ENCODE results near the gene TSPAN5.

TSPAN5 gene

DNA sequence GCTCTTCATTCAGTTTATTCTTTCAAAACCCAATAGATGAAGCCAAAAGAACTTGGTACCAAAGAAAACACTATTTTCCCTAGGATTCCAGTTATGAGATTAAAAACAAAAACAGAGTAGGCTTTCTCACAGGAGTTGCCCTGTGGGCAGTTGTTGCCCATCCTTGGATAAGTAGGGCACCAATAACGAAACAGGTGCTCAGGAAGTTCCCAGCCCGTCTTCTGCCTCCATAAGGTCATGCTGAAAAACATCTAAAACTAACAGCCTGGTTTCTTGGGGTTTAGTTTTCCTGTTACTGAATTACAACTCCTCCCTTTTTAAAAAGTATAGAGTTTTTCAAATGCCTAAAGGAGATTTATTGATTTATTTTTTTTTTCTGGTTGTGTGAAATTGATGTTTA is 14.7 kb downstream of the TSPAN5 start:
- no peak for DNase-seq (ENCODE audit: low read depth)

GRCh38 chr4:98642991-98643426 is 15.4 kb downstream of the TSPAN5 start:
- no peak for DNase-seq (ENCODE audit: low read depth)

DNA sequence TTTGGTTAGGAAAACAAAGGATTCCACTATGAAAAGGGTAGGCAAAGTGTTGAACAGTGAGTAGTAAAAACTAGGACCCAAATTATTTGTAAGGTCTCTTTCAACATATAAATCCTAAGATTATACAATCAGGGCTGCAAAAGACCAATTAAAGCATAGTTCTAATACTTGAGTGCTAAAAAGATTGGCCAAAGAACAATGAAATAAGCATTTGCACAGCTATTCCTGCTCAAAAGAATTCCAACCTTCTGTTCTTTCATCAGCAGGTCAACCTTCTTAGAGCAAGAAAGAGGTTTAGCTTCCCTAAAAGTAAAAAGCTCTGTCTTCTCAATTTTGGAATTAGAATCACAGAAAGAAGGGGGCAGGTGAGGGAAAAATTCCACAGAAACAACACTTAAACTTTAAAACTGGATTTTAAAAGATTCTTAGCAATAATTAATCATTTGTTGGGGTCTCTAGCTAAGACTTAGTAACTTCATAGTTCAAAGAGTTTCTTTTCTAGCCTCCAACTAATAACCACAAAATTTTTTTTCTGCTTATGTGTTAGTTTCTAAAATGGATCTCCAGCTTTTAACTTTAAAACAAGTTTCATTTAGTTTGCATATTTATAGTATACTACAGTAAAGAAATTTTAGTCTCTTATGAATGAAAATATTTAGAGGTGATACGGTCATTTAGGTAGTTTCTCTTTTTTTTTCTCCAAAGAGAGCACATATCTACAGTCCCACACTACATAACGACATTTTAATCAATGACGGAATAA is 16.3 kb downstream of the TSPAN5 start:
- DNase-seq (ENCODE audit: low read depth) = no peak

- DNase-seq (ENCODE audit: low read depth) = no peak
Observed at GRCh38 chr4:98641376-98641775, 17.0 kb downstream of the TSPAN5 start.

DNA sequence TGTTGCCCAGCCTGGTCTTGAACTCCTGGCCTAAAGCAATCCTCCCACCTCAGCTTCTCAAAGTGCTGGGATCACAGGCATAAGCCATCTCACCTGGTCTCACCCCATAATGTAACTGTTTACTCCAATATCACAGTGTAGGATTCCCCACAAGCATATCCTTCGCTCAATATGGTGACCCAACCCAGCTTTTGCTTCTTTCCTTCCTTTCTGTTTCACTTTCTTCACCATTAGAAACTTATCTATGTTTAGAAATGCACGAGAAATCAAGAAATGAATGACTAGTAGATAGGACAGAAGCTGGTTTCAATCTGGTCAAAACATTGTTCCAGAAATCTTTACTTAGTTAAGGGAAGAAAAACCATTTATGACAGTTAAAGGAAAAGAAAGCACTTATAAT is 18.9 kb downstream of the TSPAN5 start:
- DNase-seq (ENCODE audit: low read depth) = no peak

GRCh38 chr4:98639108-98639507 is 19.3 kb downstream of the TSPAN5 start:
- DNase-seq (ENCODE audit: low read depth) = no peak

DNA sequence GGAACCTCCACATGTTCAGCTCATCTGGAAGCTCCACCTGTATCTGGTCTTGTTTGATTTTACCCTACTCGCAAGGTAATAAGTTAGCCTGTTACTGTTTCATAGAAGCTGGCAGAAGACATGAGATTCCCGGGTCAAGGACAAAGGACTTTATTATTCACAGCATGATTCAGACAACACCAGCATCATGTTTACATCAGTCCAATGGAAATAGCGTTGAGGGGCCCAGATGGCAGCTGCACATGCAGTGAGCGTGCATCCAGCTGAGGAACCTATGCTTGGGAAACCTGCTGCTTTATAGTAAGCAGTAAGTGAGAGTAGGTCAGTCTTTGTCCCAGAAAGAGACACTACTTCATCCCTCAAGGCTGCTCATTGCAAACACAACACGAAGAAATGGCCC is 19.8 kb downstream of the TSPAN5 start:
- DNase-seq (ENCODE audit: low read depth) = no peak

DNA sequence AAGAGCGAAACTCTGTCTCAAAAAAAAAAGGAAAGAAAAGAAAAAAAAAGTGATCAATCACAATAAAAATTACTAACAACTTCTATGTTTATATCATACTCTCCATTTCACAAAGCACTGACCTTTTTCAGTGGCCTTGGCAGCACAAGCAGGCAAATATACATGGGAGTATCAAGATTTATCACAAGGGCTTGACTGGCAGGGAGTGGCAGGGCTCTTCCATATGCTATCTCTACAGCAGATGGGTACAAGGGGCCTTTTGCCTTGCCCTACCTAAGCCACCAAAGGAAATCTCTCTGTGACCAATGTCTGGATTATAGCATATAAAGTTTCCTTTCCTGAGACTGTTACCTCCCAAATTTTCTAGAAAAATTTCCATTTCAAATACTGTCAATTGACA is 24.4 kb downstream of the TSPAN5 start:
- DNase-seq (ENCODE audit: low read depth) = no peak

DNA sequence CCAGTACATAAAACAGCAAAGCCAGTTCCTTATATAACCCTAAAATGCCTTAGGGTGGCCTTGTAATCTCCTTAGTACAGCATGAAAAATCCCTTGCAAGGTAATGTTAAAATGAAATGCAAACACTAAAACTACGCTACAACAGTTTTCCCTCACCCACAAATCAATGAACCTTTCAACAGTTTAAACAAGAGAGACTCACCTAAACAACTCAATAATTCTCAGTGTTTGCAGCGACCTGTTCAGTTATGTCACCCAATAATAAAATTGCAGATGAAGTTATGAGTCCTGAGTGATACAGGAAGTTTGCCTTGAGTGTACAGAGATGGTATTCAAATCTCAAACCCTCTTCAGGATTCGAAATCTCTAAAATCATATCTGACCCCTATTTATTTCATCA is 25.3 kb downstream of the TSPAN5 start:
- no peak for DNase-seq (ENCODE audit: low read depth)

GRCh38 chr4:98632258-98632657 is 26.2 kb downstream of the TSPAN5 start:
- no peak for DNase-seq (ENCODE audit: low read depth)

GRCh38 chr4:98631506-98631905 is 26.9 kb downstream of the TSPAN5 start:
- no peak for DNase-seq (ENCODE audit: low read depth)

- DNase-seq (ENCODE audit: low read depth) = no peak
Observed at GRCh38 chr4:98630737-98631454, 27.5 kb downstream of the TSPAN5 start.

- no peak for DNase-seq (ENCODE audit: low read depth)
Observed at GRCh38 chr4:98627531-98628257, 30.7 kb downstream of the TSPAN5 start.

- no peak for DNase-seq (ENCODE audit: low read depth)
Observed at GRCh38 chr4:98626350-98626749, 32.1 kb downstream of the TSPAN5 start.

- no peak for DNase-seq (ENCODE audit: low read depth)
Observed at GRCh38 chr4:98625920-98626319, 32.5 kb downstream of the TSPAN5 start.

DNA sequence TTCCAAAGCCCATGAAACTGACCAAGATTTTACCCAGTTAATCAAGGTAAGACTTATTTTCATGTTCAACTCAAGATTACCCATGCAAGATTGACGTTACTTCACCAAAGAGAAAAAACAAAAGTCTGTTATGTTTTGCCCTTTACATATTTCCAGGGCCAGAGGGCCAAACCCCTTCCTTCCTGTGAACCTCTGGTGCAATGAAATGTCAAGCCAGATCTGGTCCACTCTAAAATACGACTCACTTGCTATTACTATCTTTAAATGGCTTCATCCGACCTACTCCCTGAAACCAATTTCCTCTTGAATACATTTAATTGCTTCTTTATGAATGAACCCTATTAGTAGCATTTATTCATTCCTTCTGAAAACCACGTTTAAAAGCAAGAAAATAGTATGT is 33.0 kb downstream of the TSPAN5 start:
- DNase-seq (ENCODE audit: low read depth) = no peak

DNA sequence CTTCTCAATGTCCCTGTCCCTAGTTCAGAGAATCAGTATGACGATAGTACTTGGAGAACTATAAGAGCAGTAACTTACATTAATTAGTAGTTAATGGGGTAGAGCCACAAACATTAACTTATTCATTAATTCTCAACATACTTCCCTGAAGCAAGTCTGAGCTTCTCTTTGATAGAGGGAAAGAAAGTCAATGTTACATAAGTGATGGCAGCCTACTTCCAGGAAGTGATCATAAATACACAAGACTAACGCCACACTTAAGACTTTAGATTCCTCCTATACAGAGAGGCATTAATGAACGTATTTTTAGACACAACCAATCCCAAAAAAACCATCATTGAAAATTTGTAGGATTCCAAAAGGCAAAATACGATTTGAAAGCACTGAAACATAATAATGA is 33.8 kb downstream of the TSPAN5 start:
- DNase-seq (ENCODE audit: low read depth) = no peak

- DNase-seq (ENCODE audit: low read depth) = no peak
Observed at GRCh38 chr4:98624144-98624543, 34.3 kb downstream of the TSPAN5 start.

GRCh38 chr4:98623126-98623802 is 35.1 kb downstream of the TSPAN5 start:
- no peak for DNase-seq (ENCODE audit: low read depth)

DNA sequence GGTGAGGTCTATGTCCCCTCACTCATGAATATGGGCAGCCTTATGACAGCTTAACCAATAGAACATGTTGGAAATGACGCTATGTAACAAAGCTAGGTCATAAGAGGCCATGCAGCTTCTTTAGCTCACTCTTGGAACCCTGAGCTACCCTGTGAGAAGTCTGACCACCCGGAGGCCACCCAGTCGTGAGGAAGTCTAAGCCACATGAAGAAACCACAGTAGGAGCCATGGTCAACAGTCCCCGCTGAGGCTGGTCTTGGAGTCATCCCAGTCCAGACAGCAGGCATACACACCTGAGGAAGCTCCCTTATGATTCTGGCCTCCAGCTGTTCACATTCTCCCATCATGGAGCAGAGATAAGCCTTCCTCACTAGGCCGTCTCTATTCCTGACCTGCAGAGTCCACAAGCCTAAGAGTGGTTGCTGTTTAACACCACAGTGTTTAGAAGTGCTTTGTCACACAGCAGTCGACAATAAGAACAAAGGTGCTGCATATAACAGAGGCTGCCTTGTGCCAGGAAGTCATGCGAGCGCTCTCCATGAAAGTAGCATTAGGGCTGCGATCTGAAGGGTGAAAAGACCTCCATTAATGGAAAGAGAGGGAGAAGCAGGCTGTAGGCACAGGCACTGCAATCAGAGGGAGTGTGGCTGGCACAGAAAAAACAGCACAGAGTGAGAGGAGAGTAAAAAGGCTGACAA is 38.2 kb downstream of the TSPAN5 start:
- no peak for DNase-seq (ENCODE audit: low read depth)

DNA sequence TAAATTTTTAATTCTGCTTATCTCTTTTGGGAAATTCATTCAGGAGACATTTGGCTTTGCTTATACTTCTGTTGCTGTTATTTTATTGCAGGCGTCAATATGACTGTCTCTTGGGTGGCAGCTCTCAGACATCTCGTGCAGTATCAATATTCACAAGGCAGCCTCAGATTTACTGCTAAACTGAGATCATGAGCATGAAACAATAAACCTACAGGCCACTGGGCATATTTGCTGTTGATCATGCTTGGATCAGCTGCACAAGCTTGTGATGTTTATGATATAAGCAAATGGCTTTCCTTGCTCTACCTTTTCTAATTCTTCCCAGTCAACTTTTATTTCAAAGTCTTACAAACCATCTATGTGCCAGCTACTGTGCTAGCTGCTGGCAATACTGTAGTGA is 39.2 kb downstream of the TSPAN5 start:
- DNase-seq (ENCODE audit: low read depth) = no peak

DNA sequence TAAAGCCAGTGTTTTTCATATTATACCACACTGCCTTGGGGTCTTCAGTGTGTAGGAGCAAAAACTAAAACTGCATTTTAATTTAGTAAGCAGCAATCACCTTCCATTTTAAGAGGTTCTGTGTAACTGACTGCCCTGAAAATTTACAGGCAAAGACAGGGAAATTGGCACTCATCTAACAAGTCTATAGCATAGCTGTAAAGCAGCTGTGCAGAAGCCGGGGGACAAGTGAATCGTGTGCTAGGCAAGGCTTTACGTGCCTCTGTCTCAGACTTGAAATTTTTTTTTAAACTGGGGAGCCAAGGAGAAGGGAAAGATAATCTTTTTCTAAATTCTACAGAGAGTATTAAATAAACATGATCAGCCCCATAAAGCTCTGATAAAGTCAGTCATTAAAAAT is 39.7 kb downstream of the TSPAN5 start:
- DNase-seq (ENCODE audit: low read depth) = no peak
